ENCODE measurements around the gene NFRKB. TPM values are rescaled to one million over a fixed set of nuclear protein-coding genes. Genes with fewer than 3 reads are reported as not detected.

The NFRKB gene
- total and polyA plus RNA-seq, 2 of the 8 experiments (the other 6 are each of a cell fraction or from before 2014, with no cell fraction given): 17.0 to 31.0 TPM

- no peak for TF ChIP-seq GTF2F1 (IDR thresholded peaks at IDR 0.05; ENCODE audit: borderline replicate concordance, low read depth, low read length)
- peak; percentile 84; the same call in 1 of the 2 replicates for TF ChIP-seq RBBP5 (IDR thresholded peaks at IDR 0.05; ENCODE audit: borderline replicate concordance, low read depth, low read length)
- TF ChIP-seq USF2 (IDR thresholded peaks at IDR 0.05; ENCODE audit: low read length): no peak
- TF ChIP-seq TBP (IDR thresholded peaks at IDR 0.05; ENCODE audit: low read depth, low read length): no peak; the same call in 1 of the 2 replicates
- TF ChIP-seq TCF12 (IDR thresholded peaks at IDR 0.05; ENCODE audit: low read depth, low read length): no peak
- peak; percentile 96 for TF ChIP-seq ASH2L (IDR thresholded peaks at IDR 0.05; ENCODE audit: low read length)
- no peak for TF ChIP-seq CTCF (IDR thresholded peaks at IDR 0.05; ENCODE audit: control extremely low read depth in 1 of 3, insufficient read depth in 1 of 3, low read depth in 1 of 3, low read length in 3 of 3)
These were observed at the start of gene NFRKB (continued) for GRCh38 chr11:129895126-129896041.
